NCI-H1436 treated with DMSO at 0.1 percent for 48 hours (cell line): ENCODE results near the gene NUDT7.

Source experiments
- DNase-seq: peaks from one replicate; lab custom pipeline; 2025; lab: John Stamatoyannopoulos, UW

Gene NUDT7

DNA sequence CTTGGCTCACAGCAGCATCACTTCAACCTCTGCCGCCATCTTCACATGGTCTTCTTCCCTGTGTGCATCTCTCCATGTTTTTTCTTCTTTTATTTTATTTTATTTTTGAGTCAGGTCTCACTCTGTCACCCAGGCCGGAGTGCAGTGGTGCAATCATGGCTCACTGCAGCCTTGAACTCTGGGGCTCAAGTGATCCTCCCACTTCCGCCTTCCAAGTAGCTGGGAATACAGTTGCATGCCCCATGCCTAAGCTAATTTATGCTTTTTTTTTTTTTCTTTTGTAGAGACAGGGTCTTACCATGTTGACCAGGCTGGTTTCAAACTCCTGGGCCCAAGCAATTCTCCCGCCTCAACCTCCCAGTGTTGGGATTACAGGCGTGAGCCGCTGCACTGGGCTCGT, 1.9 kb downstream of the NUDT7 start:
- no peak for DNase-seq

DNA sequence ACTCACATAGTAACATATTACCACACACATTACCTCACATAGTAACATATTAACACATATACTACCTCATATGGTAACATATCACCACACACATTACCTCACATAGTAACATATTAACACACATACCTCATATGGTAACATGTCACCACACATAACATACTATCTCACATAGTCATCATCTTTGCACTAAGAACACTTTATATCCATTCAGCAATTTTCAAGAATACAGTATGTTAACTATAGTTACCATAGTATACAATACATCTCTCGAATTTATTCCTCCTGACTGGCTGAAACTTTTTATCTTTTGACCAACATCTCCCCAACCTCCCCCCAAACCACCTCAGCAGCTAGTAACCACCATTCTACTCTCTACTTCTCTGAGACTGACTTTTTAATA, 7.6 kb downstream of the NUDT7 start:
- no peak for DNase-seq

DNA sequence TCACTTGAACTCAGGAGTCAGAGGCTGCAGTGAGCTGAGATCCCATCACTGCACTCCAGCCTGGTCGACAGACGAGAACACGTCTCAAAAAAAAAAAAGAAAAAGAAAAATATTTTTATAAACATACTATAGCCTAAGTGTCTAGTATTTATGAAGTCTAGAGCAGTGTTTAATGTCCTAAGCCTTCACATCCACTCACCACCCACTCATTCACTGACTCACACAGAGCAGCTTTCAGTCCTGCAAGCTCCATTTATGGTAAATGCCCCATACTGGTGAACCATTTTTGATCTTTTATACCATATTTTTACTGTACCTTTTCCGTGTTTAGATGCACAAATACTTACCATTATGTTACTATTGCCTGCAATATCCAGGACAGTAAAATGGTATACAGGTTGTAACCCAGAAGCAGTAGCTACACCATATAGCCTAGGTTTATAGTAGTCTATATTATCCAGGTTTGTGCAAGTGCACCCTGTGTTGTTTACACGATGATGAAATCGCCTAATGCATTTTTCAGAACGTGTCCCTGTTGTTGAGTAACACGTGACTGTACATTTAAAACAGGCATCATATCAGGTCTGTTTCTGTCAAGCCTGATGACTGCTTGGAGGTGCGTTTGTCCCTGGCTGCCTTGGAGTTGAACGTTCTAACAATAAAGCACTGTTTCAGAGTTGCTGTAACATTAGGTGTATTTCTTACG, 10.1 kb downstream of the NUDT7 start:
- DNase-seq: no peak

DNA sequence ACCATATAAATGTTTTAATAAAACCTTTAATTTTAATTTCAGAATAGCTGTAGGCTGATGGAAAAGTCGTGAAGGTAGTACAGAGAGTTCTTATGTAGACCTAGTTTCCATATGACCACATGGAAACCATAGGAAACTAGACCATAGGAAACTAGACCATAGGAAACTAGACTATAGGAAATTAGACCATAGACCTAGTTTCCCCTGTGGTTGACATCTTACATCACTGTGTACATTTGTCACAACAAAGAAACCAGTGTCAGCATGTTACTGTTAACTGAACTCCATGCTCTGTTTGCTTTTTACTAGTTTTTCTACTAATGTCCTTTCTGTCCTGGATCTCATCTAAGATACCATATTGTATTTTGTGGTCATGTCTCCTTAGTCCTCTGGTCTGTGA, 14.6 kb downstream of the NUDT7 start:
- no peak for DNase-seq

DNA sequence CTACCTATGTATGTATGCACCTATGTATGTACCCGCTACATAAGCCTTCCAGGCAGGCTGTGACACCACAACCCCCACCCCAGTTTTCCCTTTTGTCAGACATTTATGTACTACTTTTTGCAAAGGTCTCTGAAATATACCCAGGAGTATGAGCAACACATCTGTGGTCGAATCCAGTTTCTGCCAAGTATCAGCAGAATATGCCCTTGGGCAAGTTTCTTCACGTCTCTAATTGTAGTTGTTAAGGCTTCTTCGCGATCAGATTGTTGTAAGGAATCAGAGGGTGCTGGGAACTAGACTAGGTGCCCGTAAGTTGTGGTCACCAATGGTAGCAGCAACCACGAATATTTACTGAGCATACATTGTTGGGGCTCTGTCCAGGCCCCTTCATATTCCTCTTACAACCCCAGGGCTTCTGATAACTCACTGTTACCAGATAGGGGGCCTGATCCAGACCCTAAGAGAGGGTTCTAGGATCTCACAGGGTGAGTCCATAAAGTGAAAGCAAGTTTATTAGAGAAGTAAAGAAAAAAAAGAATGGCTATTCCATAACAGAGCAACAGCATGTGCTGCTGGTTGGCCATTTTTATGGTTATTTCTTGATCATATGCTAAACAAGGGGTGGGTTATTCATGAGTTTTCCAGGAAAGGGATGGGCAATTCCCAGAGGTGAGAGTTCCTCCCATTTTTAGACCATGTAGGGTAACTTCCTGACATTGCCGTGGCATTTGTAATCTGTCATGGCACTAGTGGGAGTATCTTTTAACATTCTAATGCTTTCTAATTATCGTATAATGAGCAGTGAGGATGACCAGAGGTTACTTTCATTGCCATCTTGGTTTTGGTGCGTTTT, 16.6 kb downstream of the NUDT7 start:
- no peak for DNase-seq

DNA sequence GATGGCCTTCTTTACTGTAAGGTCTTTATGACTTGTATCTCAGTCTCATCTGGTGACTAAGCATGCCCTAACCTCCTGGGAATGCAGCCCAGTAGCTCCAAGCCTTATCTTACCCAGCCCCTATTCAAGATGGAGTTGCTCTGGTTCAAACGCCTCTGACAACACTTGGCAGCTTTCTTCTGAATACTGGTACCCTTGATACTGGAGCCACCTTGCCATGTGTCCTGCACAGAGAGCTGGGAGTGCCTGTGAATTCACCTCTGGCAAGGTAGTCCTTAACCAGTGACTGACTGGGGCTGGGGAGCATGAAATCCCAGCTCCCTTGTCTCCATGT, 17.2 kb downstream of the NUDT7 start:
- DNase-seq: no peak

DNA sequence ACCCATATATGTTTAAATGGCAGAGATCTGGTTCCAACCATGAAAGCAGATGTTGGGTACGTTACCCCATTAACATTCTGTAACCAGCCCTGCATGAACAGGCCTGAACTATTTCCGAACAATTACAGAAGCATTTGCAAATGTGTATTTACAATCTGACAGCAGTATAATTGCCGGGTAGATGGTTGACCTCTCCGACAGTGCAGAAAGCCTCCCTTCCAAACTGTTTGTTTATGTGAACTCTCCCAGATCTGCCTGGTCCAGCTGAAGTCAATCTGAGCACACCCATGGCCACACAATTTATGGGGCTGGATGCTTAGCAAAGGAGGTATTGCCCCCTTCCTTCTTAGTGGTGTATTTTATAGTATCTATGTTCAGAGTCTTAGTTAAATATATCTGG, 21.8 kb downstream of the NUDT7 start:
- DNase-seq: no peak

DNA sequence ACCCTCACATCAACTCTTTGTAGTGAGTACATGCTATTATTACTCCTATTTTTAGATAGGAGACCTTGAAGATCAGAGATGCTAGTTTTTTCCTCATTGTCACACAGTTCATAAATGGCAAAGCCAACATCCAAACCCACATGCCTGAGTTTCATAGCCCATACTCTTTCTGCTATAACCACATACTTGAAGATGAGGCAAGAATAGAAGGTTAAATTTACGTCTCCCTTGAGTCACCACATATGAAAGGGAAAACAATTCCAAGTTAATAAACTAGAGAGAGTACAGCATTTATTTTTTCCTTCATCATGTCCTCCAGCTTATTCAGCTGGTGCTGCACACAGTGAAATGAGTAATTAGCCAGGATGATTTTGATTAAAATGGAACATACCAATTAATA, 23.7 kb downstream of the NUDT7 start:
- no peak for DNase-seq

DNA sequence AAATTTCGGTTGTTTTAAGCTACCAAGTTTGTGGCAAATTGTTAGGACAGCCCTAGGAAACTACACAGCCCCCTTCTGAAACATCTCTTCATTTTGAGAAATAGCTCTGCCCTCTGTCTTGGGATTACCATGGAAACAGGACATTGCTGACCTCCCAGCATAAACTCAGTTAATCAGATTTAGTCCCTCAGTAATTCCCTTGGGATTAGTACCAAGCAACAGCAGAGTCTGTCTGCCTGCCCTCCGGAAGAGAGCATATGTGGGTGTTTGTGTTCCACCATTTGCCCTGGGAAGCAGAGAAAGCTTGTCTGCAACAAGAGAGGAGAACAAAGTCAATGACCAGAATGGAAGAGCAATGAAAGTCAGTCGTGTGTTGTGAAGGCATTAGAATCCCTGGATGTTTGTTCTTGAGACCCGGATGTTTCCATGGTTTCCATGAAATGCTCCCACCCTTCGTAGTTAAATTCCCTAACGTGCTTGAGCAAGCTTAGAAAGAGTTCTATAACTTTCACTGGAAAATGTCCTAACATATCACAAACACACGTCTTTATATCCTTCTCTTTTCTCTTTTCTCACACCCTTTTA, 26.2 kb downstream of the NUDT7 start:
- no peak for DNase-seq

DNA sequence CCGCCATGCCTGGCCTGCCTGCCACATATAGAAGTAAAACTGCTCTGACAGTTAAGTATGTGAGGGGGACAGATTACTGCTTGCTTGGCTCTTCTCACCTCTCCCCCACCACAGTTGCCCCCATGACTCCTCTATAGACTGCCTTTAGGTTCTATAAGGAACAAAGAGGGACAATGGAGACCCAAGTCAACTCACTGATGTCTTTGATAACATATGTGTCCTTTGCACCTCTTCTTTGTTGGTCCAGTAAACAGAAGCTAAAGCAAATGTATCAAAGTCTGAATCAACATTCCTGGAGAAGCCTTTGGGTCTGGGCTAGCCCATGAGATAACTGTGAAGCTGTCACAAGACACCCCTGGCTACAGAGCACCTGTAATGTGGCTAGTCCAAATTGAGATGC, 27.1 kb downstream of the NUDT7 start:
- DNase-seq: no peak

DNA sequence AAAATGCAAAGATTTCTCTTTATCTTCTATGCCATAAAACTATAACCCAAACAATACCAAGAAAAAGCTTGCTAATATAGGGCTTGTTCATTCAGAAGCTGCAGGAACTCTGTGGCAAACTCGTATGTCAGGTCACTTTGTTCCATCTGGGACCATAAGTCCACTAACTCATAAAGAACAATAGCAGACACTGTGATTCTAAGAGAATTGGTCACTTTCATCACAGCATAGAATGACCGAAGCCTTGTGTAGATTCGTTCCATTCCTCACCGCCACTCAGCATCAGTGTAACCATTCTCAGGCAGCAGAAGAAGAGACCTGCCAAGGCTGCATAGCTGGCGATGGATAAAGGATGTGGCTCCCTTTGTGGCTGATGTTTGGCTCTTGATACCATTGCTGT, 35.7 kb downstream of the NUDT7 start:
- DNase-seq: no peak

DNA sequence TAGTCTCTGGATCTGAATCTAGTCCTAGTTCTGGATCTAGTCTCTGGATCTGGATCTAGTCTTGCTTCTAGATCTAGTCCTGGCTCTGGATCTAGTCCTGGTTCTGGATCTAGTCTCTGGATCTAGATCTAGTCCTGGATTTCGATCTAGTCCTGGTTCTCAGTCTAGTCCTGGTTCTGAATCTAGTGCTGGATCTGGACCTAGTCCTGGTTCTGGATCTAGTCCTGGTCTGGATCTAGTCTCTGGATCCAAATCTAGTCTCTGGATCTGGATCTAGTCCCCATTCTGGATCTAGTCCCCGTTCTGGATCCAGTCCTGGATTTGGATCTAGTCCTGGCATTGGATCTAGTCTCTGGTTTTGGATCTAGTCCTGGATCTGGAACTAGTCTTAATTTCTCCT, 36.2 kb downstream of the NUDT7 start:
- no peak for DNase-seq

DNA sequence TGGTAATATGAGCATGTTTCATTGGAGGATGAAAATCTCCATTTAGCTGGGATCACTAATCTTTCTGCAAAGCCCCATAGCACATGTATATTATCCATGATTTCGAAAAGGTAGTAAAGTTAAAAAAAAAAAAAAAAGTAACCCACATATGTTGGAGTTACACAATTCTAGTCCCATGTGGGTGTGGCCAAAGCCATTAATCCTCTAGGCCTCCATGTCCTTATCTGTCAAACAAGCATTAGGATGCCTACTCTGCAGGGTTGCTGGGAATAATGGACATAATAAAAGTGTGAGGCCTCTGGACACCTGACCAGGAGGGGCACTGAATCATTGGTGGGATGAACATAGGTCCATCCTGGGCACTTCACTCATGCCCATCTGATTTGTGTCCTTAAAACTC, 36.9 kb downstream of the NUDT7 start:
- DNase-seq: no peak

DNA sequence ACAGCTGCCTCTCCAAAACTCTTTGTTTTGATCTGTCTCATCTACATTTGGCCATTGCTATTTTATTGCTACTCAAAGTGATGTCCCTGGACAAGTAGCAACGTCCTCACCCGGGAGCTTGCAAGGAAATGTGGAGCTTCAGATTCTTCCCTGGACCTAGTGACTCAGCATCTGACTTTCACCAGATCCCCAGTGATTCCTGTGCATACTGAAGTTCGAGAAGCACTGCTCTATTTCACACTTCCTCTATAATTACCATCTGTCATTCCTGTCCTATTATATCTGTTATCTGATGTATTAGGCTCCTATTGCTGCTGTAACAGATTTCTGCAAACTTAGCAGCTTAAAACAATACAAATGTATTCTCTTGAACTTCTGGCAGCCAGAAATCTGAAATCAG, 37.5 kb downstream of the NUDT7 start:
- DNase-seq: no peak

DNA sequence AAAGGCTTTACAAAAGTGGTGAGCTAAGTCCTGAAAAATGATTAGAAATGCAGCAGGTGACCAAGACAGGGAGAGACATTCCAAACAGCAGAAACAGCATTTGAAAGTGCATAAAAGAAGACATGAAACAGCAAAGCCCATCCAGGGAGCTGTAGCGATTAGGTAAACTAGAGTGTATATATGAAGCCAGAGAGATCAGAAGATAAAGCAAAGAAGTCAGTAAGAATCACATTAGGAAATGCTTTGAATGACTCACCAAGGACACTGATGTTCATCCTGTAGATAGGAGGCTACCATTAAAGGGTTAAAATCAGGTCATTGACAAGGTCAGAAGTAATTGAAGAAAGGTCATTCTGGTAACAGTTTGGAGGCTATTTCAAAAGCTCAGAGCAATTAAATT, 38.5 kb downstream of the NUDT7 start:
- no peak for DNase-seq

DNA sequence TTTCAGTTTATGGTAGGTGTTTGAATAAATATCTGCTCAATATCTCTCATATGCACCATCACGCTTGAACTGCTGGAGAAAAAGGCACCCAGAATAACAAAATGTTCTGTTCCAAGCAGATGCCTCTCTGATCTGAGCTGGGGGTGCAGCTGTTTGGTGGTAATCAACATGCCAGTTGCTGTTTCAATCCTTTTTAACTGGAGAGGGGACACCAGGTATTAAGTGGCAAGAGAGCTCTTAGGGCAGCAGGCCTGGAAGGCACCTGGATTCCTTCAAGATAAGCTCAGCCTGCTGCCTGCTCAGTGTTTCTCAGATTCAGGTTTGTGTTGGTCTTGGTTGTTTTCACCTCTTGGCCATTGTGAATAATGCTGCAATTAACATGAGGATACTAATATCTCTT, 38.9 kb downstream of the NUDT7 start:
- no peak for DNase-seq

DNA sequence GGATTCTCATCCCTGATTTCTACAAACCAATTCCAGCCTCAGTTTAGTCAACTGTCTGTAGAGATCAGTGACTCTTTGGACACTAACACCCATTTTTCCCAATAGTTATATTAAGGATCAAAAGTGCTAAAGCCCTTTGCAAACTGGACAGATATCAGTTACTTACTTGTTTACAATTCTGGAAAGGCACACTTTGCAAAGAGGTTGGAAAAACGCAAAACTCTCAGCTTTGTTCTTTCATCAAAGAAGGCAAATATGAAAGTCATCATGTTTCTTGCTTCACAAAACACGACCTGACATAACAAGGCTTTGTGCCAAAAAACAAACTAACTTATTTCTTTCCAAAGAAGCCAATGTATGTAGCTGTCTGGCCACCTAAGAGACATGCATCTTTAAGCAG, 39.9 kb downstream of the NUDT7 start:
- no peak for DNase-seq

DNA sequence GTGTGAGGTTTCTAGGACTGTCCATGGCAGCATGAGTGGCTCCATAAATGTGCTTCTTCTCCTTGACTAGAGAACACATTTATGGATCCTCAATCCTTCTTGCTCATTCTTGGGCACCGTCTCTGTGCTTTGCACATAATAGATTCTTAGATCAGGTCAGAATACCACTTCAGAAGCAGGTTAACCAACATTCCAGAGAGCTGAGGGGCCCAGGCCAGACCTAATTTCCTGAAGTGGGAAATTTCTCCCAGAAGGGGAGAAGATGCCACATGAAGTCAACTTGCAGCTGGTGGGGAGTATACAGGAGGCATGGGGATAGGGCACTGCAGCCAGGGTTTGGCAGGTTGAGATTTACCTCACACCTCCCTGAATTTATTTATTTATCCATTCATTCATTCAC, 41.7 kb downstream of the NUDT7 start:
- DNase-seq: no peak

DNA sequence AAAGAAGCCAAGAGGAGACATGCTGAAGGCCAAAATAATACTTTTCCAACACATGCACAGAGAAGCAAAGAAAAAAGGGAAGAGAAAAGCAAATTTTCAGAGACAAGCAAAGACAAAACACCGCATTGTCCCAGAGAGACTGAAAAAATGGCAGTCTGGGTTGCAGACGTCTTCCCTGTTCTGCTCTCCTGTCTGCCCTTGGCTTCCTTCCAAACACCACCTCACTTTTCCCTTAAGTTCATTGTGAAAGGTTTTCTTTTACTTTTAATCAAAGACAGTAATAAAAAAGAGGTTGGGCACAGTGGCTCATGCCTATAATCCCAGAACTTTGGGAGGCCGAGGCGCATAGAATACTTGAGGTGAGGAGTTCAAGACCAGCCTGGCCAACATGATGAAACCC, 44.9 kb downstream of the NUDT7 start:
- DNase-seq: no peak

DNA sequence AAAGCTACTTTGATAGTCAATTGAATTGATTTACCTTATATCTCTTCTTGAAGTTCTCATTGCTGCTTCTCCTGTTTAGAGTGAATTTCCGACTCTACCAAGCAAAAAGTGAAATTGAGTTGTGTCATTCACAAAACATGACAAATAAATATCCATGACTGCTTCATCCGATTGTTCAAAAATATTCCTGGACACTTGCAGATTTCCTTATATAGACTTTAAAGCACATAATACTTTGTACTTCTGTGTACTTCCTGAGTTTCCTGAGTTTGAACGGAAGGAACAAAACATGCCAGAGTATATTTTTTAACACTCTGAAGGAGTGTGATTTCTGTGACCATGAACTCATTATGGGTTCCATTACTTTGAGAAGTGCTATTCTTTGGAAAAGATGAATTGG, 45.5 kb downstream of the NUDT7 start:
- no peak for DNase-seq

DNA sequence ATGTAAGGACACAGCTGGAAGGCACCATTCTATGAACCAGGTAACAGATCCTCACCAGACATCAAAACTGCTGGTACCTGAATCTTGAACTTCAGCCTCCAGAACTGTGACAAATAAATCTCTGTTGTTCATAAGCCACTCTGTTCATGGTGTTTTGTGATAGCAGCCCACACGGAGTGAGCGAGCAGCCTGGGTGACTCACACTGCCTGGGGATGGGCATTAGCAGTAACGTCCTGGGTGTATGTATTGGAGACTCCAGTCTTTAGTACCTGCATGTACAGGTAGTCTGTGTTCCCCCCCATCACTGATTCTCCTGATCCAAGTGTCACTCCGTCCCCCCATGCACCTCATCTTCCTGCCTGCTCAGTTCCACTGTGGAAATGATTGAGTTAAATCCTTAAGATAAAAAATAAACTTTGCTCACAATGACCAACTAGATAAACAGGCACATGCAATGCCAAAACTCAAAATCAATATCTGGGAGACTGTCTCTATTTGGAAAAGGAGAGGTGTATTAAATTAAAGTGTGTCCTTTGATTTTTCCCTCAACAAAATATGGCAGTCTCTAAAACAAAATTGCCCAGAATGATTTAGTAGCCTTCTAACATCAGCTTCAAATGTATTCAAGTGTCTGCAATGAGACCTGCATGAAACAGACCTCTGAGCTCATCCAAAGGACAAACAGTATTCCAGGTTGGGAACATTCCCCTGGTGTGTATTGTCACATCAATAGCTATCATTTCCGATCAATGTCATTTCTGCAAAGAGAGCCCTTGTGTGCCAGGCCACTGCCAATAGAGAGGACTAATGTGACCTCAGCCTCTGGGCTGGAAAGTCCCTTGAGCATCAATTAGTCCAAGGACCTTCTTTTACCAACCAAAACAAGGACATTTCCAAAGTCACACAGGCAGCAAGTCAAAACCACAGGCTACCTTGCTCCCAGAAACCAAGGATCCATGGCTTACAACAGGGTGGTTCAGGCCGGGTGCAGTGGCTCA, 53.9 kb downstream of the NUDT7 start:
- no peak for DNase-seq

DNA sequence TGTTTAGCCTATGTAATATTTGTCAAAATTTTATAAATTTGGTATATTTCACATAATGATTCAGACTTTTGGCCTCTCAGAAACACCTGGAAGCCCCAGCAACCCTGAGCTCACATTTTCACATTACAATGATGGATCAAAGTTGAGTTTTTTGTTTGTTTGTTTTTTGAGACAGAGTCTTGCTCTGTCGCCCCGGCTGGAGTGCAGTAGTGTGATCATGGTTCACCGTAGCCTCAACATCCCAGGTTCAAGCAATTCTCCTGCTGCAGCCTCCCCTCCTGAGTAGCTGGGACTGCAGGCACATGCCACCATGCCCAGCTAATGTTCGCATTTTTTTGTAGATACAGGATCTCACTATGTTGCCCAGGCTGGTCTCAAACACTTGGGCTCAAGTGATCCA, 55.4 kb downstream of the NUDT7 start:
- no peak for DNase-seq
